NCI-H510A (cell line): ENCODE data around the gene ZFYVE1.
"Not testable (repeated sequence)": the region's sequence is repeated elsewhere in the genome, so short reads cannot be mapped to it uniquely, and the experiment has no call there.

Experiments
- DNase-seq: peaks from one replicate; lab custom pipeline; 2025; lab: John Stamatoyannopoulos, UW

ZFYVE1 gene

DNA sequence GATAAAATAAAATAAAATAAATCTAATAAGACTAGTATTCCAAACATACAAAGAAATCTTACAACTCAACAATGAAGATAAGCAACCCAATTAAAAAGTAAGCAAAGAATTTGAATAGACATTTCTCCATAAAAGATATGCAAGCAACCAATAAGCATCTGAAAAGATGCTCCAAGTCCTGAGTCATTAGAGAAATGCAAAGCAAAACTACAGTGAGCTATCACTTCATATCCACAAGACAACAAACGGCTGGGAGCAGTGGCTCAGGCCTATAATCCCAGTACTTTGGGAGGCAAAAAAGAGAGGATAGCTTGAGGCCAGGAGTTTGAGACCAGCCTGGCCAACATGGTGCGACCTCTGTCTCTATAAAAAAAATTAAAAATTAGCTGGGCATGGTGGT is 26.8 kb downstream of the ZFYVE1 start:
- DNase-seq, result no peak

DNA sequence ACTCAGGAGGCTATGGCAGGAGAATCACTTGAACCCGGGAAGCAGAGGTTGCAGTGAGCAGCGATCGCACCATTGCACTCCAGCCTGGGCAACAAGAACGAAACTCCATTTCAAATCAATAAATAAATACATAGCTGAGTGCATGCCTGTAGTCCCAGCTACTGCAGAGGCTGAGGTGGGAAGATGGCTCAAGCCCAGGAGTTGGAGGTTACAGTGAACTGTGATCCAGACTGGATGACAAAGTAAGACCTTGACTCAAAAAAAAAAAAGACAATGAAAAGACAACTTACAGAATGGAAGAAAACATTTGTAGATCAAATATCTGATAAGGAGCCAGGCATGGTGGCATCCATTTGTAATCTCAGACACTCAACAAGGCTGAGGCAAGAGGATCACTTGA is 27.6 kb downstream of the ZFYVE1 start:
- DNase-seq, result no peak

DNA sequence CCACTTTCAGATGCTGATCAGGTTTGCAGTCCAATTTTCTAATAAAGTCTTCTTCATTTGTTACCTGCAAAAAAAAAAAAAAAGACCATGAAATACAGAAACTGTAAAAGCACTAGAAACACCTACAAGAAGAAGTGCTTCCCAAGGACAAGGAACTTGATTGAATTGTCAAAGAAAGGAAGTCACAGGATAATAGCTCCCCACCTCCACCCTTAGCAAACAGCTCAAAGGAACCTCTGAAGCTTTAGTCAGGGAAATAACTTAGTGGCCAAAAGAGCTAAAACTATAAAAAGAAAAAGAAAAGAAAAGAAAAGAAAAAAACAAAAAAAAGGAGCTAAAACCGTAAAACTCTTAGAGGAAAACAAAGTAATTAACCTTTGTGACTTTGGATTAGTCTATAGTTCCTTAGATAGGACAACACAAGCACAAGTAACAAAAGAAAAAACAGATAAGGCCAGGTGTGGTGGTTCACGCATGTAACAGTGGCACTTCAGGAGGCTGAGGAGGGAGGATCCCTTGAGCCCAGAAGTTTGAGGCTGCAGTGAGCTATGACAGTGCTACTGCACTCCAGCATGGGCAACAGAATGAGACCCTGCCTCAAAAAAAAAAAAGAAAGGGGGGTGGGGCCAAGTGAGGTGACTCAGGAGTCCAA is 28.5 kb downstream of the ZFYVE1 start:
- no peak for DNase-seq

DNA sequence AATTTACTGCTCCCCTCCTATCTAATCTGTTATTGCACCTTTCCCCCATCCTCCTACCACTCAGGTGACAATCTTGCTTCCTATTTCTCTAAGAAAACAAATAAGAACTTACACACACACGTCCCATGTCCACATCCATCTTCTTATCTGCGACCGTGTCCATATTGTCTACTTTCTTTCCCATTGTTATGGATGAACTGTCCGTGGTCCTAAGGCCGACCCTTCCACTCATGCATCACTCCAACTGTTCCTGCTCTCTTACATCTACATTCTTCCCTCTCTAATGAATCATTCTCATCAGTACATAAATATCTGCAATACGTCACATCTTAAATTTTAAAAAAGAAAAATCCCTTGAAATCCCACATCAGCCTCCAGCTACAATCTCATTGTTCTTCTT is 30.0 kb downstream of the ZFYVE1 start:
- no peak for DNase-seq

DNA sequence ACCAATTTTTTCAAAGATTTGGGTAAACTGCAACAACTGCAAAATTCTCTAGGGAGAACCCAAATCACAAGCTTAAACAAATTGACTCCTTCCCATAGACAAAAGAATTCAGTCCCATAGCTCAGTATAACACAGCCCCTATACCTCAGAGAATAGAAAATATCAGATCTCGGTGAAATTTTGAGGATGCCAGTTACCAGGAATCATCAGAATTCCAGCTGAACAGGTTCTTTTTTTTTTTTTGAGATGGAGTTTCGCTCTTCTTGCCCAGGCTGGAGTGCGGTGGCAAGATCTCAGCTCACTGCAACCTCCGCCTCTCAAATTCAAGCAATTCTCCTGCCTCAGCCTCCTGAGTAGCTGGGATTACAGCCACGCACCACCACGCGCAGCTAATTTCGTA is 36.7 kb downstream of the ZFYVE1 start:
- no peak for DNase-seq

DNA sequence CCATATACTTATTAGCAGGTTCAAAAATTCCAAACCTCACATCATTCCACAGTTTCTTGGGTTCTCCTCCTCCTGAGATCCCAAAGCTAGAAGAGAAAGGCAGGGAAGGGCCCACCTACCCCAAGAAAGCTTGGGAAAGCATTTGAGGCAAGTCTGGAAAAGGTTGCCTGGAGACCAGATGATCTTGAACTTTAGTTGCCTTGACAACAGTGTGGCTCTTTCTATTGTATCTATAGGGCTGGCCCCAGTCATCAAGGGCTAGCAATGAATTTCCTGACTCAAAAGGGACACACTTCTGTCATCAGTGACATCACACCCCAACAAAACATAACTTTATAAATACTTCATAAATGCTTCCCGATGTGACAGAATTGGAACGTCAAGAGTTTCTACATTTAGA is 40.0 kb downstream of the ZFYVE1 start:
- no peak for DNase-seq

DNA sequence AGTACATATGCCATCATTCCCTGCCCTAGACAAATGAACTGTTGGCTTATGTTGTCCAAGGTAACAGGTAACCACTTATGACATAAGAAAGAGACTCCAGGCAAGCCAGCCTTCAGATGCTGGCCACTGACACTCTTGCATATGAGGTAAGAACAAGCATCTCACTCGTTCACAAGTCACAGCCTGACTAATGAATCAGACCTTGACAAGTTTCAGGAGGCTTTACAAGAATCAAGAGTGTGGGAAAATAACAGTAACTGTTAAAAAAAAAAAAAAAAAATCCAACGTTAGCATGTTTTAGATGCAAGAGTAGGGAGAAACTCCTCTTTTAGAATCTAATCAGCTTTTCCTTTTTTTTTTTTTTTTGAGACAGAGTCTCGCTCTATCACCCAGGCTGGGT is 40.7 kb downstream of the ZFYVE1 start:
- no peak for DNase-seq

DNA sequence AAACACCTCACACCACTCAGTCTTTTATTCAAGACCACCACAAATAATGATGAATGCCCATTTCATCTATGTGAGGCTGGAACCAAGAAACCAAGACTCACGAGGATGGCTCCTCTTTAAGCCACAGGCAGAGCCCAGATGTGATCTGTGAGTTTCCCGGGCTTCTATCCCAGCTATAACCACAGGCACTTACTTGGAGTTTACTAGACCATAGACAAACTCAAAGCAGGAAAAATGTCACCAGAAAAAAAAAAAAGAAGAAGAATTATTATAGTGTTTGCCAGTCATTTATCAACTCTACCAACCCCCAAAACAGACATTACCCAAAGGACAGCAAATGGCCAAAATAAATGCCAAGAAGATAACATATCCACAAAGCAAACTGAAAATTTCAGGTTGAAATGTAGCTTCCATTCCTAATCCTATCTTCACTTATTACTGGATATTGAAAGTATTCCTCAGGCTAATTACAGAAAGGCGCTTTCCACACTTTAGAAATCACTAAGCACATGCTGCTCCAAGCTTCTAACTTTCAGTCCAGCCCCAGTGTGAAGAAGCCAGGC is 44.7 kb downstream of the ZFYVE1 start:
- no peak for DNase-seq

DNA sequence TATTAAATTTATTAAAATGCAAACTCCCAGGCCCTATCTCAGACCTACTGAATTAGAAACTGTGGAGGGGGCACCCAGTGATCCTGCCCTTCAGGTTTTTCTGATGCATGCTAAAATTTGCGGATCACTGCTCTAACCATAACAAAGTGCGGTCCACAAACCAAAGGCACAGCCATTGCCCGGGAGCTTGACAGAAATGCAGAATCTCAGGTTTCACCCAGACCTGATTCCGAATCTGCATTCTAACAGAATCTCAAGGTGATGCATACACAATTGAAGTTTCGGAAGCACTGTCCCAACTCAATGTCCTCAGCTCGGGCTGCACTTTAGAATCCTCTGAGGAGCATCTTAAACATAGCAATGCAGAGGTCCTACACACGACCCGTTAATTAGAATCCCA is 46.0 kb downstream of the ZFYVE1 start:
- DNase-seq, result no peak

DNA sequence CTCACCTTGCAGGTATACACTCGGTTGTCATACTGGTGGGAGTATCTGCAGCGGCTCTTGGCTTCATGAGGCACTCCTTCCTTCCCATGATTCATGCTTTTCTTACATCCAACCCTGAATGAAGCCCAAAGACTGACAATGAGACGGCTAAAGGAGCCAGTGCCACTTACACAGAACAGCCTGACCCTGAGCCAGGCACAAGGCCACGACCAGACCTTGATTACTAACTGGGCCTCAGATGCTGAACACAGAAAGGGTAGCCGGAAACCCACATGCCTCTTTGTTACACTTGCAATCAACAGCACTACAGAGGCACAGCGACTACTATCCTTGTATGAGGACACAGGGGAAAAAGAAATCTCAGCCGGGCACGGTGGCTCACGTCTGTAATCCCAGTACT is 48.0 kb downstream of the ZFYVE1 start:
- no peak for DNase-seq

DNA sequence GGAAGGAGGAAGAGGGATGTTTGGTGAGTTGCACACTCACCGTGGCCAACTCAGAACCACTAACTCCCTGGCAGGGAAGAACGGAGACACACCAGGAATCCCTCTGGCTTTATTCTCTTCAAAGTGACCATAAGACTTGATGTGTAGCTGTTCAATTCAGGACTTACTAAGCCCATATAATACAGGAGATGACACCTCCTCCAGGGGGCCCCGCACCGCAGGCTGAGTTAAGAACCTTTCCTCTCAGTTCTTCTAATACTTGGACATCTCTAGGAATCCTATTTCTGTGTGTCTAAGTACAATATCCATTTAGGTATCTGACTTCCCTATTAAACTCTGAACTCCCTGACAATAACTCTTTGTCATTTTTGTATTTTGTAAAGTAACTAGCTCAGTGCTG is 51.1 kb downstream of the ZFYVE1 start:
- DNase-seq, result no peak

DNA sequence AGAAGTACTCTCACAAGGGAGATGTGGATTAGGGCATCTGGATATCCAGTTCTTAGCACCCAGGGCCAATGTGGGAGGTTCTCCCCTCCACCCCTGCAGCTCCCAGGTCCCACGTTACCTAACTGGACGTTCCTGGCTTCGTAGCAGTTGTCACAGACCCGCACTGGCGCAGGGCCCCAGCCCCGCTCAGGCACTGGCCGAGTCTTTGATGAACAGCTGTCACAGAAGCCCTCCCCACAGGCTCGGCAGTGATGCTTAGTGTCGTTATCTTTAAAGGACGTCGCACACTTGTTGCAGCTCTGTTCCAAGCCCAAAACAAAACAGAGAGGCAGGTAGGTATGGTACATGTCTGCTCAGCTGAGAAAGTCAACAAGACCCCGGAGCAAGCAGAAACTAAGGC is 52.2 kb downstream of the ZFYVE1 start:
- no peak for DNase-seq

DNA sequence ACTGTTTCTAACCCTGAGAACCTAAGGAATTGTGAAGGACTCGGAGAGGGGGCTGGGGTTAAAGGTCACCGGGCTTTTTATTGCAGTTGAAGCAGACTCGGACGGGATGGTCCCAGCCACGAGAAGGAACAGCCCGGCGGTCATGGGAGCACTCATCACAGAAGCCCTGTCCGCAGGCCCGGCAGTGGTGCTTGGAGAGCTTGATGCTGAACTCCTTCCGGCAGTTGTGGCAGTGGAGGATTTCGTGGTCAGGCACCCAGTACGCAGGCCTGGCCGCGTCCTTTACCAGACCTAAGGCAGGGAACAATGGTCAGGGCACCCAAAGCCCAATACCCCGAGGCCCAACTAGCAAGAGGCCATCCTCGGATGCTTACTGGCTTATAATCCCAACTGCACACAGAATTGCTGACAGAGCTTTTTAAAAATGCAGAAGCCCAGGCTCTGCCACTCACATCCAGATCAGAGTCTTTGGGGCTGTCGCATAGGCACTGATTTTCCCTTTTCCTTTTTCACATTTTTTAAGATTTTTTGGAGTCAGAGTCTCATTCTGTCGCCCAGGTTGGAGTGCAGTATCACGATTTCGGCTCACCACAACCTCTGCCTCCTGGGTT is 56.0 kb downstream of the ZFYVE1 start:
- DNase-seq, result no peak

DNA sequence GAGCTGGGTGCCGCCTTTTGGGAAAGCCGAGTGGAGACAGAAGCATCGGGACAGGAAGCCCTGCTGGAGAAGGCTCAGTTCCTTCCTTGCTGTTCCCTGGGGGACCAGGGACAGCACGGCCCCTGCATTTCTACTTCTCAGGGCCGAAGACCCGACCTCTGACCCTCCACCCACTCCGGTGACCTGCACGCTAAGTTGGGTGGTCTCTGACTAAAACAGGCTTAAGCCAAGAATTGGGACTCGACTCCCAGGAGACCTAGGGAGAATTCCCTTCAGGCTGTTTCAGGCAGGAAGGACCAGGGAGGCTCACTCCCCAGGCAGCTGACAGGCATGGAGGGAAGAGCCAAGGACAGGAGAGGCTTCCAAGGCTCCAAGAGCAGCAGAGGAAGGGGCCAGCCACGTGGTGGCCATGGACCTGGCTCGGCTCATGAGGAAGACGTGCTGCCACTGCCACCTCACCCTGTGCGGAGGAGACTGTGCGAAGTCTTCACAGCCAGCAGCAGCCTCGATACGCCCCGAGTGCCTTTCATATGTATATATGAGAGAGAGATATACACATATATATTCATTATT is 56.8 kb downstream of the ZFYVE1 start:
- no peak for DNase-seq

DNA sequence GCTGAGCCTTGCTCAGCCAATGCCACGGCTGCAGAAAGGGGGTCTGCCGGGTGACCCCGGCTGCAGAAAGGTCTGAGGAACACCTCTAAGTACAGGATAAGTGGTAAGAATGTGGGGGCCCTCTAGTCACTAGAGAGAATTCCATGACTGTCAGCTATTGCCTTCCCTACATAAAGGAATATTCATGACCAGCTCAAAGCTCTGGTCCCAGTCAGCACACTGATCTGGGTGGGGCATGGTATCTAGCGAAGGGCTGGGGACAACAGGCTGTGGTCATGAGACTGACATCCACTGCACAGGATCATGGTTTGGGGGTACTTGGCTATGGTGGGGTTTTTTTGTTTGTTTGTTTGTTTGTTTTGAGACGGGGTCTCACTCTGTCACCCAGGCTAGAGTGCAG is 58.6 kb downstream of the ZFYVE1 start:
- DNase-seq, result no peak

DNA sequence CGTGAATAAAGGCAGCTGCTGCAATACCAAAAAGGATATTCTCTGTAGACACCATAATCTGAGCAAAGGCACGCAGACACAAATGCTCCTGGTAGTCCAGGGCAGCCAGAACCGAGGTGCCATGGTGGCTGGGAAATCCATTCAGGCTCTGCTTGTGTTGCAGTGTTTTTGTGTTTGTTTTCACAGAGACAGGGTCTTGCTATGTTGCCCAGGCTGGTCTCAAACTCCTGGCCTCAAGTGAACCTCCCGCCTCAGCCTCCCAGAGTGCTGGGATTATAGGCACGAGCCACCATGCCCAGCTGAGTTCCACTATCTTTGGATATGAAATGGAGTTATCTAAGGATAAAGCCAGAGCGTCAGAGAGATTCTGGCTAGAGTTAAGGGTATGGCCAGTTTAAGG is 60.9 kb downstream of the ZFYVE1 start:
- no peak for DNase-seq

DNA sequence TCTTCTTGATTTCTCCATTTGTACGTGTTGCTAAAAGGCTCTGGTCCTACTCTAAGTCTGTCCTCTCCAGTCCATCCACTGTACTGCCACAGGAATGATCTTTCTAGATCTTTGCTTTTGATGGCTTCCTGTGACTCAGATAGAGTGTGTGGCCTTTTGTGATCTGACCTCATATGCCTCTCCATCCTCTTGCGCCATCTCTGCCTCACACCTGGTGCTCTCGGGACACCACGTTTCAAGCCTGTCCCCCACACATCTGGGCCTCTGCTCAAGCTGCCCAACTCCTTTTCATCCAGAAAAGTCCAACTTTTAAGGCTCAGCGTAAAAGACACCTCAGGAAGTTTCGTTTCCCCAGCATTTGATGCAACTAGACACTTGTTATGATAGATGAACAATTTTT is 61.7 kb downstream of the ZFYVE1 start:
- no peak for DNase-seq

DNA sequence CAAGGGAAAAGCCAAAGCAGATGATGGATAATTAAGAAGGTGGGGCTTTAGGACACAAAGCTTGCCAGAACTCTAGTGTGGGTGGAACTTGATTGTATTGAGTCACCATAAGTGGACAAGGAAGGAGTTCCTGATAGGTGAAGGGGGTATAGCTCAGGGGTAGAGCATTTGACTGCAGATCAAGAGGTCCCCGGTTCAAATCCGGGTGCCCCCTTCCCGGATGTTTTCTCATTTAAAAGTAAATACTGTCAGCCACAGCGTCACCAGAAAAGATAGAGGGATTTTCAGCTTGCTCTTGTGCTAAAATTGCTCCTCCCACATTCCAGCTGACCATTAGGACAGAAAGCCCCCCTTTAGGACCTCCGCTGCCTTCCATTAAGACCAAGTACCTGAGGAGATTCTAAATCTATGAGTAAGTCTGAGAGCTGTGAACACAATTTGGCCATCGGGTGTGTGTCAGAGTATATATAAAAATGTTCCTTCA is 64.0 kb downstream of the ZFYVE1 start:
- DNase-seq, result no peak

DNA sequence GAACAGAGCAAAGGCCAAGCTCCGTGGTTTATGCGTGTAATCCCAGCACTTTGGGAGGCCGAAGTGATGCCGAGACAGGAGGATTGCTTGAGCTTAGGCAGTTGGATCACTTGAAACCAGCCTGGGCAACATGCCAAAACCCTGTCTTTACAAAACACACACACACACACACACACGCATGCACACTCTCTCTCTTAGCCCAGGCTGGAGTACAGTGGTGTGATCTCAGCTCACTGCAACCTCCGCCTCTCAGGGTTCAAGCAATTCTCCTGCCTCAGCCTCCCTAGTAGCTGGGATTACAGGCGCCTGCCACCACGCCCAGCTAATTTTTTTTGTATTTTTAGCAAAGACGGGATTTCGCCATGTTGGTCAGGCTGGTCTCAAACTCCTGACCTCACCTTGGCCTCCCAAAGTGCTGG is 64.6 kb downstream of the ZFYVE1 start:
- DNase-seq, result peak; percentile 26

DNA sequence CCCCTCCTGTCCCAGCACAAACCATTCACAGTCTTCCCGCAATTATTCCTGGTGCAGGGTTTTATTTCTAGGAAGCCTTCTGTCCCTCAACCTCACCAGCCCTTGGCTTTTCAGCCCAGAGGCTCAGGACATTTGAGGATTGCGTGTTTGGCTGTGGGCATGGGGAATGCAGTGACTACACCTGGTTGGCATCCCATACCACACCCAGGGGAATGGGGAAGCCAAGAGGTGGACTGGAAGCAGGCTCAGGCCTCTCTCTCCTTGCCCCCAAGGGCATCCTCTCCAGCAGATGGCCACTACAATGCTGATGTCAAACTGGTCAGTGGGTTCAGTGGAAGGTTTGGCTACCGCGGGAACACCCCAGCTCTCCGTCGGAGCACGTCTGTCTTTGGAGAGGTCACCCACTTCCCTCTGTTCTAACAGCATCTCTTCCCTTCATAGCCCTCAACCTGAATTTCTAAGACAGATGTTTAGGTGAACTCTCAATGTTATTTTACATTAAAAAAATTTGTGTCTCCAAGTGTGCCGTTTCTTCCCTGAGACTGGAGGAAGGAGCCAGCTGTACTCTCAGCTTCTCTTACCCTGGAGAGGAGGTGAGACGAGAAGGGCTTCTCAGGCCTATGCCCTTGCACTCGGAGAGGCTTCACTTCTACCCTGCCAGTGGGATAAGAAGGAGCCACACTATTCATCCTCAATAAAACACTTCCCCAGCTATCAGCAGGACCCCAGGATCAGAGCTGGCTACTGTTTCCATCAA is 65.1 kb downstream of the ZFYVE1 start:
- no peak for DNase-seq

DNA sequence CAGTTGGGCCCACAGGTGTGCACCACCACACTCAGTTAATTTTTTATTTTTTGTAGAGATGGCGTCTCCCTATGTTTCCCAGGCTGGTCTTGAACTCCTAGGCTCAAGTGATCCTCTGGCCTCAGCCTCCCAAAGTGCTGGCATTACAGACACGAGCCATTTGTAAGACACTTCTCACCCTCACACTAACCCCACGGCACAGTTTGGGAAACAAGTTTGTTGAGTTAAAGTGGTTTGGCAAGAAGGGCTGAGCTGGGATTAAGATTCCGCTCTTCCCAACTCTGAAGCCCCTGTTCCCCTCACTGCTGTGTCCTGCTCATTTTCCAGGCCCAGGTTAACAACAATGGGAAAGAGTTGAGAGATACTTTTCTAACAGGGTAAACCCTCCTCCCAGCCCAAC is 65.9 kb downstream of the ZFYVE1 start:
- not testable (repeated sequence) for DNase-seq

DNA sequence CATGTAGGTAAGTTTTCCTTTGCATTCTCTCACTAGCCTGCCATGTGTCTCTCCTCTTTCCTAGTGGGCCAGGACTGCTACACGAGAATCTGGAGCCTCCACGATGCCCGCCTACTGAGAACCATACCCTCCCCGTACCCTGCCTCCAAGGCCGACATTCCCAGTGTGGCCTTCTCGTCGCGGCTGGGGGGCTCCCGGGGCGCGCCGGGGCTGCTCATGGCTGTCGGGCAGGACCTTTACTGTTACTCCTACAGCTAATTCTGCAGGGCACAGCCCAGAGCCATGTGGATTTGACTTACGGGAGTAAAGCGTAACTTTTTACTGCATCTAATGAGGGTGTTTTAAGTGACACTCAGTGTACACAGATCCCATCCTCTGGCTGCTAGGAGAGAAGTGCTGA is 68.4 kb downstream of the ZFYVE1 start:
- DNase-seq, result no peak

DNA sequence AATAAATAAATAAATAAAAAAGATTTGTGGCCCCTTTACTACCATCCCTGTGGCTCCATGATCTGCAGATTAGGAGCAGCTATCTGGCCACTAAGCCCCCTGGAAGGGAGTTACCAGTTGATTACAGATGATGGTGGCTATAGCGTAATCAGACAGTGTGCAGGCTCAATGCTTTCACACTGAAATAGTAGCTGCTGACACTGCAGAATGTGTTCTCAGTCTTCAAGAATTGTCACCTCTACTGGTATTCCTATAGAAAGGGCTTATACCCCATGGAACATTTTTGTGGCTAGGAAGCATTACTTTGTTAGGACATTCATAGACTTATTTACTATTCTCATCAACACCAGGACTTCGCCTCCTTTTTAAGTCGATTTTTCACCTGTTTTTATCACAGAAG is 69.7 kb downstream of the ZFYVE1 start:
- no peak for DNase-seq
